HL-60/S4 (cell line): ENCODE results near the gene RDX.

Experiments
- in situ Hi-C: fragments of 300-500 bp; cut with MboI; formaldehyde crosslinking; loops from 2 replicates; pipeline ENCODE4 v1.14.3; 2022; ENCODE audit warnings: low sequenced_read_pairs

RDX gene

DNA sequence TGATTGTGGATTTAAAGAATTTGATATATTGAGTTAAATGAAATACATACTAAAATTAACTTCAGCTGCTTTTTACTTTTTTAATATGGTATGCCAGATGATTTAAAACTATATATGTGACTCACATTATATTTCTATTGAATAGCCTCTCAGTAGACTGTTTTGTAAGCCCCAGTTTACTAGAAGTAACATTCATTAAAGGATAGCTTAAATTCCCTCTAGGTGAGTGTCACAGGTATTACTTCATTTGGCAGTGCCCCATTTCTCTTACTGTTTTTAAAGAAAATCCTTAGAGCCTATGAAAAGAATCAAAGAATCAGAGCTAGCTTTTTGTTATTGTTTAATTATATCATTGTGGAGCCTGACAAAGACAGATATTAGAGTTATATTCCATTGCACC lies 154.6 kb downstream of the RDX start:
- in situ Hi-C loops: no loop called here

DNA sequence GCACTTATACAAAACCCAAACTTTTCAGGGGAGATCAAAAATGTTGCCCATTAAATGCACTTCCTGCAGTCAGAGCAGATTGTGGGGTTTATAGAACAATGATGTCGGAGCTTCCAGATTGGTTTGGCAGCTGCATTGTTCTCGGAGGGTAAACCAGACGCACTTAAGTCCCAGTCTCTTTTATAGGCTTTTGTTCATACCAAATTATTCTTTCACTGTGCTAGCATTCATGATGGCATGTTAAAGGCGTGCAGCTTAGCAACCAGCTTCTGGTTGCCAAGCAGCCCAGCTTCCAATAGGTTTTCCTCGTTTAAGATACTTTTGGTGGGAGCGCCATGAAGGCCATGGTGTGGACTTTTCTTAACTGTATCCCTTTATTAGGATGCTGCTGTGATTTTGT lies 162.3 kb downstream of the RDX start:
- in situ Hi-C loops: no loop called here

DNA sequence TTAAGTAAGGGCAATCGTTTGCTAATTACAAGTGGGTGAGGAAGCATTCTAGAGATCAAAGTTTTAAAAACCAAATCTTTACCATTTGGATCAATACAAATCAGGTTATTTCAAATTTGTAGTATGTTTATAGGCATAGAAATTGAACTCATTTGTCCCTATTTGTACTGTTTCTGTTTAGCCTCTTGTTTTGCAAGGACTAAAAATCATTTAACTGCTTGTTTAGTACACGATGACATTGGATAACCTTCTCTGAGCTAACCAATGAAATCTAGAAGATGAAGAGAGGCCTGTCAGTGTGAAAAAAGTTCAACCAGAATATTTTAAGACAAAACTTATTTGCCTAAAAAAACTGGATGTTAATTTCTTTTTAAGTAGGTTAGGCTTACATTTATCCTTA lies 163.3 kb downstream of the RDX start:
- in situ Hi-C loops: no loop called here

DNA sequence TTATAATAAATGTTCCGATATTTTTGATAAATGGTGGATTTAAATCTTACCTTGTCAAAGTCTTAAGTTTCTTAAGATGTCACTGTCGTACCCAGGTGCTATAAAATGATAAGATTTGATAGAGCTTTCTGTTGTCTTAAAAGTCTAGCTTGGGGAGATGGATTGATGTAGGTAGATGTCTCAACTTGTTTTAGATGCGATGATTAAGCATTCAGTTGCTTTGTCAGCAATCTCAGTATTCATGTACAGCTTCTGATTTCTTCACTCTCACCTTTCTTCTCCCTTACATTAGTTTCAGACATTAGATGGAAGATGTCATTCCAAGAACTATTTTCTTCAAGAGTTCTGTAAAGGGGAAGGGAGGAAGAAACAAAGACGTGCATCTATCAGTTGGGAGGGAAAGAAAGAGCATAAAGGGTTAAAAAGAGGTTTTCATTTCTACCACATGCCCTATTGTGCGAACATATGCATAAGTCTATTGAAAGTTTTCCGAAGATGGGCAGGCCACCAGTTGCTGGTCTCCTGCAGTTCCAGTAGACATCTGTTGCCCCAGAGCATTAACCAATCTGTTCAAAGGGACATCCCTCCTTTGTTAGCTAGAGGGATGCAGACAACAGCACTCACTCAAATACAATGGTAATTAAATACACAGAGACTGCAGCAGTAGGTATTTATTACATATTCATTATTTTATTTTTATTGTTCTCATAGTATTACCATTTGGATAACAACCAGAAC lies 164.9 kb downstream of the RDX start:
- in situ Hi-C loops: no loop called here

DNA sequence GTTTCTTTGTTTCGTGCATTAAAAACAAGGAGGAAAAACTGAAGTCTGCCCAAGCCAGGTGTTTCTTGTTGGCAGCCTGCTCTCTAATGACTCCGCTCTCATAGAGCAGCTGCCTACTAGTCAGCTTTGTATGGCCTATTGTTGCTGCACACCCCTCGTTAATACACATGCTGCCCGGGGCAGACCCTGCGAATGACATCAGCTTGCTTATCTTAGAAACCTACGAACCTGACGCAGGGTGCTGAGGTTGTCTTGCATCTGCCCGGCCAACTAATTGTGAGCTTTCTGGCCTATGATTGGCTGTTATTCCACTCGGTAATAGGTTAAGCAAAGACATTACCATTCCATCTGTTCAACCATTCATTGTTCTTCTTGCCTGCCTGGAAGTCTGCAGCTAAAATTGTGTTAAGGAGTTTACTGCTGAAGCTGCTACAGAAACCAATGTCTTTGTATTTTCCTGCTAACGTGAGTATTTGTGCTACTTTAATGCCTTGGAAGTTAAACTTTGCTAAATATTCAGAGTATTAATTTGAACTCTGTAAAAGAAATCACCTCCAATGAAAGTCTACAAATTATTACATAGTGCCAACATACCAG lies 165.7 kb downstream of the RDX start:
- in situ Hi-C loops: no loop called here

DNA sequence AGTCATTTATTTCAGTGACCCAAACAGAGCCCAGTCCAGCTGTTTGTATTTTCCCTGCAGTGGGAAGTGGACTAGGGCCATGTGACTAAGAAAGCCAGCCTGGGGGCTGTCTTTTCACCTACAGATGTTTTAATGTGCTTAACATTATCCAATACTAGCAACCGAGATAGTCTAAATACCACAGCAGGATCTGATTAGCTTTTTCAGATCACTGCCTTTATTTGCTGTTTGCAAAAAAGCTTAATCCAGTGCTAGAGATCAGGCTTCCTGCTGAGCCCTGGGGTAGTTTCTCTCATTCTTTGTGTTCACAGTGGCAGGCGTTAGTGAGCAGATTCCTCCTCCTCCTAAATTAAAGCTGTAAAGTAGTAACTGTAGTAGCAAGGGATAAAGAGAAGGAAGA lies 168.3 kb downstream of the RDX start:
- in situ Hi-C loops: no loop called here

DNA sequence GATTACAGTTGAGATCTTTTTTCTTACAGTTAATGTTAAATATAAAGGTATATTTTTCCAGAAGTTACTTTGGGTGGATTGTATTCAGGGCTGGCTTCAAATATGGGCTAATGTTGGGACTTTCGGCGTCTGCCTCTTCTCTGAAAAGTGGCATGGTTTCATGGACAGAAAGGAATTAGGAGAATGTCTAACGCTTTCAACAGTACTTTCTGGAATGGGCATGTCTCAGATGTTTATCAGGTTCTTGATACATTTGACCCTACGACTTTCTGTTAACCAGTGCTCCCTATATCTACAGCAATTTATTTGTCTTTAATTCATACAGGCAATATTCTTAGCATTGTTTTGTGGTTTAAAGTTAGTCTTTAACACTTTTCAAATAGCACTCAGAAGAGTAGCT lies 169.5 kb downstream of the RDX start:
- in situ Hi-C loops: no loop called here

DNA sequence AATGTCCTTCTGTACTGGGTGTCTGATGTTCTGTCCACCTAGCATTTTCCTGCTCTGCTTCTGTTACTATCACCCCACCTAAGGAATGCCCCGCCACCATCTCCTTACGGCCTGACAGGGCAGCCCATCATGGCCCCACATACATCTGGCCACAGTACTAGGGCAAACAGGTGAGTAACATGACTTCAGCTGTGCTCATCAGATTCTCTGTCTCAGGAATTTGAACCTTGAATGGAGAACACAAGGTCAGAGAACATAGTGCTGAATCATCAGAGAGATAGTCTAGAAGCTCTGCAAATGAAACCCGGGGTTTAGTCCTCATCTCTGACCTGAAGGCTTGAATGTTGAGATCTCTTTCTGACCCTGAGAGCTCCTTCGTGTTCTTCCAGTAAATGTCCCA lies 170.8 kb downstream of the RDX start:
- in situ Hi-C loops: no loop called here
